CD4-positive, alpha-beta T cell (primary cell): ENCODE data around the gene AMBRA1. TPM values are rescaled to one million over a fixed set of nuclear protein-coding genes. Genes with fewer than 3 reads are reported as not detected.
A peak's percentile ranks its signal among the peaks of the same experiment; 100 is the strongest.

ENCODE experiments used
- ATAC-seq: fragments of 200-7000 bp; cut with Tn5 transposase; one replicate; pipeline ENCODE4 v1.10.0; 2022; ENCODE audit warnings: mild to moderate bottlenecking; ENCODE audit not compliant: poor library complexity
- CTCF ChIA-PET: fragments of 350-600 bp; sonication (Branson Sonifier 250); formaldehyde crosslinking; loops from one replicate; lab custom pipeline; 2021; ENCODE audit warnings: antibody characterized with exemption, inconsistent platforms; lab: Charles Lee
- POLR2A ChIA-PET: fragments of 350-600 bp; sonication (Branson Sonifier 250); formaldehyde crosslinking; loops from one replicate; lab custom pipeline; 2021; ENCODE audit warnings: antibody characterized with exemption, inconsistent platforms; lab: Charles Lee
- DNase-seq, 14 experiments: peaks; one replicate each; pipeline ENCODE4 v3.0.0-alpha.2; 2013 to 2020; ENCODE audit warnings: mixed read lengths in 2 of 14
- H3K27ac ChIP-seq, 2 donors: one replicate each; pipeline versions ENCODE4 v1.5.1 to v1.7.0; 2013; ENCODE audit warnings: low read length in 2 of 2, low read depth in 1 of 2, mild to moderate bottlenecking in 1 of 2
- H3K27me3 ChIP-seq, 2 experiments: 1 replicate in 1 of 2; 2 replicates in 1 of 2; pipeline versions ENCODE4 v1.6.1 to v1.7.0; 2013; ENCODE audit warnings: low read length in 2 of 2, control low read depth in 1 of 2, mild to moderate bottlenecking in 1 of 2, moderate library complexity in 1 of 2; ENCODE audit not compliant: insufficient read depth in 2 of 2, control insufficient read depth in 1 of 2
- H3K36me3 ChIP-seq: one replicate; pipeline ENCODE4 v1.6.1; 2013; ENCODE audit warnings: low read length, control low read depth; ENCODE audit not compliant: insufficient read depth
- H3K4me1 ChIP-seq: one replicate; pipeline ENCODE4 v1.6.1; 2013; ENCODE audit warnings: low read length, control low read depth; ENCODE audit not compliant: insufficient read depth
- H3K4me3 ChIP-seq: one replicate; pipeline ENCODE4 v1.5.1; 2013; ENCODE audit warnings: mild to moderate bottlenecking, low read length, moderate library complexity
- H3K9me3 ChIP-seq, 2 experiments: 1 replicate in 1 of 2; 2 replicates in 1 of 2; pipeline versions ENCODE4 v1.6.1 to v1.7.0; 2013; ENCODE audit warnings: low read length in 2 of 2, mild to moderate bottlenecking in 2 of 2, control low read depth in 1 of 2, moderate library complexity in 1 of 2; ENCODE audit not compliant: control insufficient read depth in 1 of 2, insufficient read depth in 1 of 2
- H3K27ac Mint-ChIP-seq: one replicate; pipeline ENCODE4 v1.8.0; 2020; ENCODE audit warnings: mixed read lengths
- H3K27me3 Mint-ChIP-seq: one replicate; pipeline ENCODE4 v1.8.0; 2021; ENCODE audit warnings: mixed read lengths
- H3K36me3 Mint-ChIP-seq: one replicate; pipeline ENCODE4 v1.8.0; 2021; ENCODE audit warnings: low read depth, mixed read lengths
- H3K4me1 Mint-ChIP-seq: one replicate; pipeline ENCODE4 v1.8.0; 2021; ENCODE audit warnings: low read depth, mixed read lengths
- H3K4me3 Mint-ChIP-seq: one replicate; pipeline ENCODE4 v1.8.0; 2020; ENCODE audit warnings: mild to moderate bottlenecking, mixed read lengths
- H3K9me3 Mint-ChIP-seq: one replicate; pipeline ENCODE4 v1.8.0; 2020; ENCODE audit warnings: mixed read lengths
- intact Hi-C, 2 experiments: fragments of 100-400 bp; cut with DNase I in 1 of 2; cut with micrococcal nuclease in 1 of 2; formaldehyde crosslinking; loops; one replicate each; pipeline versions ENCODE4 v1.15.1 to v1.9.0; 2023 to 2025; cut with DNase I, micrococcal nuclease
- total RNA-seq, 174 experiments: library from RNA in 2 of 174; stranded (reverse) in 2 of 174; gene quantifications; one replicate each; pipeline ENCODE4 v1.2.3 and lab custom pipeline; 2021 to 2026
- TF ChIP-seq, protein P1 (sequence below): fragments of 200-600 bp; IDR thresholded peaks from one replicate; pipeline ENCODE4 v1.8.0; 2022; ENCODE audit warnings: antibody characterized with exemption, mild to moderate bottlenecking

The AMBRA1 gene
- total RNA-seq, 2 experiments from 2014 or later: 29.4 to 31.9 TPM

DNA sequence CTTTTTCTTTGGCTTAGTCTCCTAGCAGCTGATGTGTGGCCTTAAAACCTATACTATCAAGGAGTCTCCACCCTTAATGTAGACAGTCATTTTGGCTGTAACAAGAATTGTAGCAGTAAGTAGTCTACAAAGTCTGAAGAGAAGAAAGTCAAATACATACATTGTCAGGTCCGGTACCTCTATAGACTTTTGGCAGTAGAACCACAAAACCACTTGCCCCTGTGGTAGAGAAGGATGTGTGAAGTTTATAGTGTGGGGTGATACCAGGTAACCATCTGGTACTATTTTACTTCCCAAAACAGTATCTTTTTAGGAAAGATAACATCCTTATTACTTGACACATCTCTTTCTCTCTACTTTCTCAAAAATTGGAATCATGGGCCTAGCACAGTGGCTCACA is 38.7 kb upstream of the AMBRA1 start:
- ChIA-PET POLR2A (interaction anchor here (1.1 kb wide), 1 partner anchor 15 kb away, joined by 3 read pairs; the partner anchor contains the start of genes ATG13 and HARBI1), CTCF (no interaction called here)
- DNase-seq (peak in 1 of 14 experiments; percentile 18), ATAC-seq (no peak)
- H3K9me3 ChIP-seq: no peaks in the 10 kb centered on the region
- peaks cover 2% of the 10 kb centered on the region for H3K4me1 ChIP-seq
- no peaks in the 10 kb centered on the region for H3K9me3 Mint-ChIP-seq
- no peaks in the 10 kb centered on the region for H3K27me3 ChIP-seq
- no peak overlapping the region for H3K27ac ChIP-seq
- peaks cover 51% of the 10 kb centered on the region for H3K36me3 ChIP-seq
- H3K27ac Mint-ChIP-seq: no peak overlapping the region
- TF ChIP-seq, protein P1, sequence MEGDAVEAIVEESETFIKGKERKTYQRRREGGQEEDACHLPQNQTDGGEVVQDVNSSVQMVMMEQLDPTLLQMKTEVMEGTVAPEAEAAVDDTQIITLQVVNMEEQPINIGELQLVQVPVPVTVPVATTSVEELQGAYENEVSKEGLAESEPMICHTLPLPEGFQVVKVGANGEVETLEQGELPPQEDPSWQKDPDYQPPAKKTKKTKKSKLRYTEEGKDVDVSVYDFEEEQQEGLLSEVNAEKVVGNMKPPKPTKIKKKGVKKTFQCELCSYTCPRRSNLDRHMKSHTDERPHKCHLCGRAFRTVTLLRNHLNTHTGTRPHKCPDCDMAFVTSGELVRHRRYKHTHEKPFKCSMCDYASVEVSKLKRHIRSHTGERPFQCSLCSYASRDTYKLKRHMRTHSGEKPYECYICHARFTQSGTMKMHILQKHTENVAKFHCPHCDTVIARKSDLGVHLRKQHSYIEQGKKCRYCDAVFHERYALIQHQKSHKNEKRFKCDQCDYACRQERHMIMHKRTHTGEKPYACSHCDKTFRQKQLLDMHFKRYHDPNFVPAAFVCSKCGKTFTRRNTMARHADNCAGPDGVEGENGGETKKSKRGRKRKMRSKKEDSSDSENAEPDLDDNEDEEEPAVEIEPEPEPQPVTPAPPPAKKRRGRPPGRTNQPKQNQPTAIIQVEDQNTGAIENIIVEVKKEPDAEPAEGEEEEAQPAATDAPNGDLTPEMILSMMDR: no peak
- H3K4me3 Mint-ChIP-seq: no peak overlapping the region
- intact Hi-C loops: no loop called here
- H3K27me3 Mint-ChIP-seq: no peaks in the 10 kb centered on the region
- no peak overlapping the region for H3K4me3 ChIP-seq
- H3K4me1 Mint-ChIP-seq: peaks cover 9% of the 10 kb centered on the region
- peaks cover 65% of the 10 kb centered on the region for H3K36me3 Mint-ChIP-seq

DNA sequence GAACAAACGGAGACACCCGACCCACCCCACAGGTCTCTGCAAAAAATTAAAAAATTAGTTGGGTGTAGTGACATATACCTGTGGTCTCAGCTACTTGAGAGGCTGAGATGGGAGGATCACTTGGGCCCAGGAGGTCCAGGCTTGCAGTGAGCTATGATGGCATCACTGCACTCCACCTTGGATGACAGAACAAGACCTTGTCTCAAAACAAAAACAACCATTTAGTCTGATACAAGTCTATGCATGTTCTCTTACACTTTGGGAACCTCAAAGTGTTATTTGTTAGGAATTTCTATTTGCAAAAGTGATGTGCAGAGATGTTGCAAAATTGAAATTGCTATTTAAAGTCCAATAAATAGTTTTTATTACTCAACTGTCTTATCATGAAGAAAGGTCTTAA is 37.9 kb upstream of the AMBRA1 start:
- Histone ChIP-seq H3K4me1 (peaks cover 2% of the 10 kb centered on the region), H3K9me3 (no peaks in the 10 kb centered on the region), H3K36me3 (peaks cover 51% of the 10 kb centered on the region), H3K27me3 (no peaks in the 10 kb centered on the region), H3K4me3 (no peak overlapping the region), H3K27ac (no peak overlapping the region)
- Mint-ChIP-seq H3K27ac (no peak overlapping the region), H3K4me1 (peaks cover 9% of the 10 kb centered on the region), H3K27me3 (no peaks in the 10 kb centered on the region), H3K9me3 (no peaks in the 10 kb centered on the region), H3K4me3 (no peak overlapping the region), H3K36me3 (peaks cover 65% of the 10 kb centered on the region)
- intact Hi-C loops: no loop called here
- no peak for ATAC-seq
- TF ChIP-seq, protein P1: no peak
- no peak for DNase-seq
- ChIA-PET CTCF (no interaction called here), POLR2A (interaction anchor here (1.1 to 1.7 kb wide), 2 partner anchors 15 to 39 kb away, joined by 3 to 7 read pairs; partner anchors contain the start of genes ATG13 and HARBI1)

DNA sequence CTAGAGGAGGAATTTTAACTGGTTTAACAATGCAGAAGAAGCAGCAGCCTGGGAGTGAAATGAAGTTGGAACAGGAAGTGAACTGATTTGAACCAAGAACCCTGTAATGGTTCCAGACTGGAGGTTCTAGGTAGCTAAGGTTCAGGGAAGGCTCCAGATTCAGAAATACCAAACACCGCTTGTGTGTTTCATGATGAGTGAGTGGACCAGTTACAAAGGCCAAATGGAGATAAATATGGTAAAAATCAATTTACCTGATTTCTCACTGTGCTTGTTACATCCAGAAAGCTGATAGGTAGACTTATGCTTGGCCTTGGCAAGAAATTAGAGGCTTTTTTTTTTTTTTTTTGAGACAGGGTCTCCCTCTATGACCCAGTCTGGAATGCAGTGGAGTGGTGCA is 36.4 kb upstream of the AMBRA1 start:
- POLR2A ChIA-PET: interaction anchor here (1.0 to 1.7 kb wide), 2 partner anchors 36 to 41 kb away, joined by 3 to 7 read pairs; partner anchors contain the start of gene AMBRA1
- no peak overlapping the region for H3K4me3 ChIP-seq
- CTCF ChIA-PET: no interaction called here

More for the DNA sequence above, 36.4 kb upstream of the AMBRA1 start:
- peaks cover 2% of the 10 kb centered on the region for H3K4me1 ChIP-seq
- no peaks in the 10 kb centered on the region for H3K27me3 ChIP-seq
- H3K27ac ChIP-seq: no peak overlapping the region
- no peaks in the 10 kb centered on the region for H3K9me3 Mint-ChIP-seq
- TF ChIP-seq, protein P1: no peak
- ATAC-seq (no peak), DNase-seq (no peak)
- peaks cover 55% of the 10 kb centered on the region for H3K36me3 ChIP-seq
- no peak overlapping the region for H3K4me3 Mint-ChIP-seq
- peaks cover 63% of the 10 kb centered on the region for H3K36me3 Mint-ChIP-seq
- intact Hi-C loops: no loop called here
- no peak overlapping the region for H3K27ac Mint-ChIP-seq
- H3K9me3 ChIP-seq: no peaks in the 10 kb centered on the region
- peaks cover 14% of the 10 kb centered on the region for H3K4me1 Mint-ChIP-seq
- no peaks in the 10 kb centered on the region for H3K27me3 Mint-ChIP-seq
